ENCODE measurements around the gene C1RL.

Gene C1RL

GRCh38 chr12:7090222-7090998 is 18.6 kb downstream of the C1RL start:
- TF ChIP-seq CTCF (IDR thresholded peaks at IDR 0.05; ENCODE audit: low read depth, low read length, missing control alignments) = no peak
- no peak overlapping the region for H3K4me3 ChIP-seq (replicated peaks; ENCODE audit: low read depth, low read length)
- no peak for DNase-seq (ENCODE audit: extremely low read depth, low read depth)

GRCh38 chr12:7089196-7089871 is 19.7 kb downstream of the C1RL start:
- no peak for TF ChIP-seq CTCF (IDR thresholded peaks at IDR 0.05; ENCODE audit: low read depth, low read length, missing control alignments)
- DNase-seq (ENCODE audit: extremely low read depth, low read depth) = no peak
- H3K4me3 ChIP-seq (replicated peaks; ENCODE audit: low read depth, low read length) = no peak overlapping the region

- H3K4me3 ChIP-seq (replicated peaks; ENCODE audit: low read depth, low read length) = no peak overlapping the region
- DNase-seq (ENCODE audit: extremely low read depth, low read depth) = no peak
- no peak for TF ChIP-seq CTCF (IDR thresholded peaks at IDR 0.05; ENCODE audit: low read depth, low read length, missing control alignments)
These were observed 25.9 kb downstream of the C1RL start for GRCh38 chr12:7083125-7083524.

GRCh38 chr12:7081037-7081436 is 28.0 kb downstream of the C1RL start:
- no peak for DNase-seq (ENCODE audit: extremely low read depth, low read depth)
- H3K4me3 ChIP-seq (replicated peaks; ENCODE audit: low read depth, low read length) = no peak overlapping the region
- no peak for TF ChIP-seq CTCF (IDR thresholded peaks at IDR 0.05; ENCODE audit: low read depth, low read length, missing control alignments)

- no peak for DNase-seq (ENCODE audit: extremely low read depth, low read depth)
- H3K4me3 ChIP-seq (replicated peaks; ENCODE audit: low read depth, low read length) = no peak overlapping the region
- no peak for TF ChIP-seq CTCF (IDR thresholded peaks at IDR 0.05; ENCODE audit: low read depth, low read length, missing control alignments)
These were observed 29.2 kb downstream of the C1RL start for GRCh38 chr12:7079826-7080125.

GRCh38 chr12:7078163-7078562 is 30.9 kb downstream of the C1RL start:
- no peak overlapping the region for H3K4me3 ChIP-seq (replicated peaks; ENCODE audit: low read depth, low read length)
- TF ChIP-seq CTCF (IDR thresholded peaks at IDR 0.05; ENCODE audit: low read depth, low read length, missing control alignments) = no peak
- DNase-seq (ENCODE audit: extremely low read depth, low read depth) = no peak
